Sigmoid colon (tissue), 7 donors: ENCODE data around the gene CTBP2. TPM values are rescaled to one million over a fixed set of nuclear protein-coding genes. Genes with fewer than 3 reads are reported as not detected.
A peak's percentile ranks its signal among the peaks of the same experiment; 100 is the strongest.

ENCODE experiments used
- DNase-seq: peaks from one replicate; pipeline ENCODE4 v3.0.0-alpha.2; 2019
- H3K27ac ChIP-seq, 4 donors: fragments of 200-600 bp; sonication (generic); one replicate each; pipeline ENCODE4 v1.5.1; 2016 to 2019; ENCODE audit warnings: mild to moderate bottlenecking in 1 of 4
- H3K27me3 ChIP-seq, 3 donors: fragments of 200-600 bp; sonication (generic); one replicate each; pipeline ENCODE4 v1.5.1; 2019; ENCODE audit warnings: mild to moderate bottlenecking in 1 of 3
- H3K36me3 ChIP-seq, 4 donors: fragments of 200-600 bp; sonication (generic); one replicate each; pipeline ENCODE4 v1.5.1; 2016 to 2019
- H3K4me1 ChIP-seq, 4 donors: fragments of 200-600 bp; sonication (generic); one replicate each; pipeline ENCODE4 v1.5.1; 2017 to 2019
- H3K4me3 ChIP-seq, 4 donors: fragments of 200-600 bp; sonication (generic); one replicate each; pipeline ENCODE4 v1.5.1; 2017 to 2019; ENCODE audit warnings: mild to moderate bottlenecking in 2 of 4, moderate library complexity in 1 of 4
- H3K9me3 ChIP-seq, 4 donors: fragments of 200-600 bp in 3 of 4; sonication (generic) in 3 of 4; one replicate each; pipeline versions ENCODE4 v1.5.1 to v1.6.1; 2013 to 2019
- EP300 ChIP-seq, 4 donors: sonication (generic); formaldehyde crosslinking; IDR thresholded peaks; one replicate each; pipeline ENCODE4 v1.6.1; 2017; ENCODE audit warnings: antibody characterized with exemption in 4 of 4
- POLR2A ChIP-seq, 2 donors: fragments of 450-650 bp; IDR thresholded peaks; one replicate each; pipeline ENCODE4 v1.6.1; 2016; ENCODE audit warnings: antibody characterized with exemption in 2 of 2, mild to moderate bottlenecking in 2 of 2, moderate library complexity in 2 of 2
- POLR2AphosphoS5 ChIP-seq, 4 donors: sonication (generic); formaldehyde crosslinking; IDR thresholded peaks; one replicate each; pipeline ENCODE4 v1.6.1; 2017; ENCODE audit warnings: antibody characterized with exemption in 4 of 4
- WGBS, 2 donors: extraction: QIAGEN DNeasy Blood & Tissue Kit; methylation state at CpG; one replicate each; pipeline ENCODE4 v1.1.7; 2013; 5-methylcytosine and 5-hydroxymethylcytosine counted together
- intact Hi-C: fragments of 100-400 bp; cut with DNase I; formaldehyde crosslinking; loops from one replicate; pipeline ENCODE4 v1.15.1; 2023
- polyA plus RNA-seq, 3 donors: library from polyadenylated mRNA; stranded (reverse); fragments of 200-250 nt; gene quantifications; one replicate each; pipeline ENCODE4 v1.2.3, GENCODE V29; 2013
- total RNA-seq, 4 donors: library from RNA; depleted of rRNA; stranded (reverse); fragments of >200 nt; gene quantifications; one replicate each; pipeline ENCODE4 v1.1.0, GENCODE V29; 2016
- TF ChIP-seq, protein P1 (sequence below), 4 experiments: fragments of 450-650 bp in 3 of 4; fragments of 200-600 bp in 1 of 4; IDR thresholded peaks; one replicate each; pipeline ENCODE4 v1.5.1; 2016 to 2019; ENCODE audit warnings: antibody characterized with exemption in 4 of 4, mild to moderate bottlenecking in 3 of 4, moderate library complexity in 2 of 4
- donor health status: healthy with polysubstance abuse.
- donor health status: Bipolar disorder and iron deficiency.
- donor health status: healthy.

Gene CTBP2
- total and polyA plus RNA-seq, 7 donors, result 31.2 to 62.4 (median 52.0) TPM

DNA sequence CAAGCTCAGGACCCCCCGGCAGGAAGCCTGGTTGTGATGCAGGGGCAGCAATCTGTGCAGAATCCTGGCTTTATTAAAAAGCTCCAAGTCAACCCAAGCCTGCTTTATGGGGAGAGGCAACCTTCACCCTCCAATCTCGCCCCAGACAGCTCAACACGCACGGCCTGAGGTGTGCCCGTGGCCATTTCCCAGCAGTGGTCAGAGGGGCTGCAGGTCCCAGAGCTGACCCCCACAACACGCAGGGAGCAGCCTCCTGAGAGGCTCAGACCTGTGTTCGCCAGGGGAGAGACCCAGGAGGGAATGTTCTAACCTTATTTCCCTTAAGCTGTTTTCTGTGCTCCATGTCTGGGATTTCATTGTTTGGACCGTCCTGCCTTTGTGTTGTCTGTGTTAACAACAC is 108.2 kb downstream of the CTBP2 start:
- Histone ChIP-seq H3K27ac (peak overlapping the region in 1 of 4 donors; percentile 84), H3K4me1 (peaks cover 0 to 66% (median 62%) of the 10 kb centered on the region in 4 donors), H3K4me3 (no peak overlapping the region), H3K9me3 (no peaks in the 10 kb centered on the region), H3K27me3 (no peaks in the 10 kb centered on the region), H3K36me3 (no peaks in the 10 kb centered on the region)
- intact Hi-C loops, result no loop called here
- TF ChIP-seq POLR2AphosphoS5 (IDR thresholded peaks at IDR 0.05), result no peak
- TF ChIP-seq EP300 (IDR thresholded peaks at IDR 0.05), result no peak
- TF ChIP-seq, protein P1, sequence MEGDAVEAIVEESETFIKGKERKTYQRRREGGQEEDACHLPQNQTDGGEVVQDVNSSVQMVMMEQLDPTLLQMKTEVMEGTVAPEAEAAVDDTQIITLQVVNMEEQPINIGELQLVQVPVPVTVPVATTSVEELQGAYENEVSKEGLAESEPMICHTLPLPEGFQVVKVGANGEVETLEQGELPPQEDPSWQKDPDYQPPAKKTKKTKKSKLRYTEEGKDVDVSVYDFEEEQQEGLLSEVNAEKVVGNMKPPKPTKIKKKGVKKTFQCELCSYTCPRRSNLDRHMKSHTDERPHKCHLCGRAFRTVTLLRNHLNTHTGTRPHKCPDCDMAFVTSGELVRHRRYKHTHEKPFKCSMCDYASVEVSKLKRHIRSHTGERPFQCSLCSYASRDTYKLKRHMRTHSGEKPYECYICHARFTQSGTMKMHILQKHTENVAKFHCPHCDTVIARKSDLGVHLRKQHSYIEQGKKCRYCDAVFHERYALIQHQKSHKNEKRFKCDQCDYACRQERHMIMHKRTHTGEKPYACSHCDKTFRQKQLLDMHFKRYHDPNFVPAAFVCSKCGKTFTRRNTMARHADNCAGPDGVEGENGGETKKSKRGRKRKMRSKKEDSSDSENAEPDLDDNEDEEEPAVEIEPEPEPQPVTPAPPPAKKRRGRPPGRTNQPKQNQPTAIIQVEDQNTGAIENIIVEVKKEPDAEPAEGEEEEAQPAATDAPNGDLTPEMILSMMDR (IDR thresholded peaks at IDR 0.05), result no peak
- TF ChIP-seq POLR2A (IDR thresholded peaks at IDR 0.05), result no peak
- DNase-seq, result no peak
- WGBS, 2 donors, result 91 to 94% methylated on average over 8 of the region's 8 CpGs

- H3K9me3 ChIP-seq, result no peaks in the 10 kb centered on the region
- peaks cover 0 to 59% (median 51%) of the 10 kb centered on the region in 4 donors for H3K4me1 ChIP-seq
- WGBS, 2 donors, result 72 to 84% methylated on average over 14 of the region's 14 CpGs
- DNase-seq, result no peak
- no peak for TF ChIP-seq POLR2AphosphoS5 (IDR thresholded peaks at IDR 0.05)
- H3K4me3 ChIP-seq, result no peak overlapping the region
- H3K36me3 ChIP-seq, result no peaks in the 10 kb centered on the region
- peak overlapping the region in 2 of 4 donors; percentile 21 to 65 for H3K27ac ChIP-seq
- no peaks in the 10 kb centered on the region for H3K27me3 ChIP-seq
- intact Hi-C loops, result no loop called here
Observed at GRCh38 chr10:125050383-125050782, 110.0 kb downstream of the CTBP2 start.

GRCh38 chr10:125049216-125049881 is 111.0 kb downstream of the CTBP2 start:
- 55 to 74% methylated on average over 16 of the region's 16 CpGs for WGBS, 2 donors
- intact Hi-C loops, result loop anchor here (2.0 to 10.0 kb wide), 2 partner anchors 13 to 665 kb away; partner anchors contain the start of gene EDRF1
- Histone ChIP-seq H3K9me3 (no peaks in the 10 kb centered on the region), H3K27me3 (no peaks in the 10 kb centered on the region), H3K4me1 (peaks cover 0 to 59% (median 48%) of the 10 kb centered on the region in 4 donors), H3K27ac (peak overlapping the region; percentile 3 to 65 (median 50)), H3K36me3 (no peaks in the 10 kb centered on the region), H3K4me3 (no peak overlapping the region)
- no peak for DNase-seq
- TF ChIP-seq POLR2A (IDR thresholded peaks at IDR 0.05), result no peak
- TF ChIP-seq POLR2AphosphoS5 (IDR thresholded peaks at IDR 0.05), result no peak
- TF ChIP-seq, protein P1 (IDR thresholded peaks at IDR 0.05), result no peak
- TF ChIP-seq EP300 (IDR thresholded peaks at IDR 0.05), result no peak

DNA sequence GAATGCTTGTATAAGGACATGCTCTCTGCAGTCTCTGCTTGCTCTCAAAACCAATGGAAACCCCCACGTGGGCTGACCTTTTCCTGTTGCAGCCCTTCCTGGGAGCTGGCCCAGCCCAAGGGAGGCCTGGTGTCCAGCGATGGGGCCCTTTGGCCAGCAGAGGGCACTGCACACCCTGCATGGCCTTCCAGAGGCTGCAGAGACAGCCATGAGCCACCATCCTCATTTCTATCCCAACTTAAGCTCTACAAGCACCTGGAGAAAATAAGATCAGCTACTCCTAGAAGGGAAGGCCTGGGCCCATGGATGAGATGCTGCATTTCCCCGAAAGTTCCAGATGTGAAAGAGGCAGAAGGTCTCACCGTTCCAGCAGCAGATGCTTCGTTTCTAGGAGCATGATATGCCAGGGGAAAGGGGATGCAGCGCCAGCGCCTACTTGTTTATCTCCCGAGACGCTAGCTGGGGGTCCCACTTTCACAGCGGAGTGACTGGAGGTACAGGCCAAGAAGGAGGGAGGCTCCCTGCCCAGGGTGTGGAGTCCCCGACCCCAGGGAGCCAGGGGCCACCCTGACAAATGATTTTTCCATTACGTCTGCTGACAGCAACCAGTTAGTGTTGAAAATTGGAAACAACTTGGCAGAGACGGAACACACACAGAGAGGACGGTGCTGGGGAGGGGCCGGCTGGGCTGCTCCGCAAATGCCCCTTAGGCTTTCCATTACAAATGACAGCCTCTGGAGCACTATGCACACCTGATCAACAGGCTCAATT is 112.1 kb downstream of the CTBP2 start:
- intact Hi-C loops, result loop anchor here (2.0 to 10.0 kb wide), 2 partner anchors 15 to 667 kb away; partner anchors contain the start of gene EDRF1
- no peak overlapping the region for H3K4me3 ChIP-seq
- H3K4me1 ChIP-seq, result peaks cover 0 to 58% (median 46%) of the 10 kb centered on the region in 4 donors
- peak overlapping the region; percentile 50 to 65 (median 56) for H3K27ac ChIP-seq
- DNase-seq, result peak; percentile 94
- H3K27me3 ChIP-seq, result no peaks in the 10 kb centered on the region
- H3K9me3 ChIP-seq, result no peaks in the 10 kb centered on the region
- no peak for TF ChIP-seq EP300 (IDR thresholded peaks at IDR 0.05)
- TF ChIP-seq, protein P1 (IDR thresholded peaks at IDR 0.05), result peak; percentile 86 to 98 (median 94)
- peak in 1 of 4 donors; percentile 21 for TF ChIP-seq POLR2AphosphoS5 (IDR thresholded peaks at IDR 0.05)
- no peak for TF ChIP-seq POLR2A (IDR thresholded peaks at IDR 0.05)
- WGBS, 2 donors, result 63% methylated on average over 16 of the region's 16 CpGs
- no peaks in the 10 kb centered on the region for H3K36me3 ChIP-seq
